Adipose tissue (tissue), 3 donors: ENCODE measurements around the gene C20orf204. TPM values are rescaled to one million over a fixed set of nuclear protein-coding genes. Genes with fewer than 3 reads are reported as not detected.
"Not testable (repeated sequence)": the region's sequence is repeated elsewhere in the genome, so short reads cannot be mapped to it uniquely, and the experiment has no call there.

Experiments
- H3K27ac ChIP-seq: one replicate; pipeline ENCODE4 v1.5.1; 2013; ENCODE audit warnings: low read depth, low read length
- WGBS, 3 donors: extraction: QIAGEN DNeasy Blood & Tissue Kit; methylation state at CpG; one replicate each; pipeline ENCODE4 v1.1.7; 2013; 5-methylcytosine and 5-hydroxymethylcytosine counted together
- polyA plus RNA-seq, 3 donors: library from polyadenylated mRNA; stranded (reverse); fragments of 200-250 nt; gene quantifications; one replicate each; pipeline ENCODE4 v1.2.3, GENCODE V29; 2013
- donor health status: healthy with polysubstance abuse.
- donor health status: Bipolar disorder and iron deficiency.
- donor health status: healthy.

The C20orf204 gene
- polyA plus RNA-seq, 3 donors: 0.56 to 0.58 (median 0.56) TPM

GRCh38 chr20:64087226-64087825 is 51.3 kb downstream of the C20orf204 start:
- not testable (repeated sequence) for H3K27ac ChIP-seq
- 91 to 100% (median 98%) methylated on average over 6 of the region's 36 CpGs for WGBS, 3 donors

- H3K27ac ChIP-seq: not testable (repeated sequence)
Observed at GRCh38 chr20:64088586-64088985, 52.6 kb downstream of the C20orf204 start.

Other genes with a start within 250 kb of the C20orf204 start
- gene ZBTB46, start 204.9 kb upstream of the C20orf204 start, polyA plus RNA-seq: 1 to 10 TPM; 1.8 to 8.2 (median 6.1) TPM
- gene ABHD16B, start 174.7 kb upstream of the C20orf204 start, polyA plus RNA-seq: 1 to 10 TPM in 1 of 3 donors, under 1 TPM in 1, not detected in 1; 0.72 to 1.2 TPM
- gene TPD52L2, start 170.9 kb upstream of the C20orf204 start, polyA plus RNA-seq: 100 to 1,000 TPM in 1 of 3 donors, 10 to 100 TPM in 2; 34.8 to 109 (median 88.8) TPM
- 10 to 100 TPM; 19.0 to 22.9 (median 21.1) TPM for gene DNAJC5, start 141.1 kb upstream of the C20orf204 start, polyA plus RNA-seq
- 10 to 100 TPM; 28.9 to 44.6 (median 33.1) TPM for gene UCKL1, start 79.8 kb upstream of the C20orf204 start, polyA plus RNA-seq
- 10 to 100 TPM in 1 of 3 donors, 1 to 10 TPM in 2; 7.4 to 10.2 (median 9.1) TPM for gene ZNF512B, start 66.3 kb upstream of the C20orf204 start, polyA plus RNA-seq
- gene SAMD10, start 56.5 kb upstream of the C20orf204 start, polyA plus RNA-seq: 1 to 10 TPM; 2.0 to 2.7 (median 2.6) TPM
- 10 to 100 TPM; 28.9 to 37.2 (median 34.1) TPM for gene PRPF6, start 55.0 kb upstream of the C20orf204 start, polyA plus RNA-seq
- 10 to 100 TPM in 2 of 3 donors, 1 to 10 TPM in 1; 8.1 to 53.5 (median 33.4) TPM for gene SOX18, start 13.5 kb downstream of the C20orf204 start, polyA plus RNA-seq
- gene TCEA2, start 27.0 kb downstream of the C20orf204 start, polyA plus RNA-seq: 10 to 100 TPM; 17.2 to 48.5 (median 35.4) TPM
- 10 to 100 TPM in 2 of 3 donors, 1 to 10 TPM in 1; 4.9 to 19.9 (median 19.2) TPM for gene RGS19, start 43.3 kb downstream of the C20orf204 start, polyA plus RNA-seq
- 1 to 10 TPM in 2 of 3 donors, under 1 TPM in 1; 0.45 to 1.2 (median 1.1) TPM for gene OPRL1, start 43.9 kb downstream of the C20orf204 start, polyA plus RNA-seq
- gene LKAAEAR1, start 48.2 kb downstream of the C20orf204 start, polyA plus RNA-seq: under 1 TPM in 2 of 3 donors, not detected in 1; 0.27 to 0.64 TPM
- not detected for gene NPBWR2, start 71.4 kb downstream of the C20orf204 start, polyA plus RNA-seq
- gene MYT1, start 128.3 kb downstream of the C20orf204 start, polyA plus RNA-seq: under 1 TPM in 1 of 3 donors, not detected in 2; 0.25 TPM
- 10 to 100 TPM; 17.5 to 29.0 (median 21.1) TPM for gene PCMTD2, start 219.6 kb downstream of the C20orf204 start, polyA plus RNA-seq